H1 (cell line): ENCODE data around the gene CAMK2D. TPM values are rescaled to one million over a fixed set of nuclear protein-coding genes. Genes with fewer than 3 reads are reported as not detected.

Source experiments
- CTCF ChIA-PET: fragments of 300-600 bp; sonication (Branson Sonifier 250); formaldehyde crosslinking; loops from one replicate; lab custom pipeline; 2021; ENCODE audit not compliant: partially characterized antibody; lab: Charles Lee
- POLR2A ChIA-PET: fragments of 300-600 bp; sonication (Branson Sonifier 250); formaldehyde crosslinking; loops from one replicate; lab custom pipeline; 2021; ENCODE audit warnings: inconsistent platforms; ENCODE audit not compliant: partially characterized antibody; lab: Charles Lee
- DNase-seq, 2 experiments: peaks; one replicate each; pipeline versions ENCODE4 v3.0.0 to v3.0.0-alpha.2; 2010 to 2022; ENCODE audit warnings: low spot score in 2 of 2, low read depth in 1 of 2, mixed read lengths in 1 of 2
- FAIRE-seq: peaks from 2 replicates; lab custom pipeline; 2011; peaks lifted over from hg19 to GRCh38; lab: Jason Lieb, UNC
- H2AFZ ChIP-seq: 2 replicates; pipeline ENCODE4 v1.8.1; 2012; ENCODE audit warnings: low read length, inconsistent platforms
- H2AK5ac ChIP-seq: 2 replicates; pipeline ENCODE4 v1.6.1; 2013; ENCODE audit warnings: low read depth, low read length
- H2BK120ac ChIP-seq: replicated peaks from 2 replicates; pipeline ENCODE3; 2013; ENCODE audit warnings: low read depth, low read length, inconsistent platforms
- H2BK12ac ChIP-seq: 2 replicates; pipeline ENCODE4 v1.6.1; 2013; ENCODE audit warnings: low read depth, low read length
- H2BK15ac ChIP-seq: 2 replicates; pipeline ENCODE4 v1.6.1; 2013; ENCODE audit warnings: low read length
- H2BK20ac ChIP-seq: 2 replicates; pipeline ENCODE4 v1.6.1; 2013; ENCODE audit warnings: low read length
- H2BK5ac ChIP-seq: 2 replicates; pipeline ENCODE4 v1.6.1; 2013; ENCODE audit warnings: low read depth, low read length
- H3K14ac ChIP-seq: 2 replicates; pipeline ENCODE4 v1.6.1; 2013; ENCODE audit warnings: inconsistent platforms; ENCODE audit not compliant: insufficient read length
- H3K18ac ChIP-seq: 2 replicates; pipeline ENCODE4 v1.6.1; 2013; ENCODE audit warnings: low read length; ENCODE audit errors: extremely low read depth
- H3K23ac ChIP-seq: 2 replicates; pipeline ENCODE4 v1.6.1; 2013; ENCODE audit warnings: inconsistent platforms; ENCODE audit not compliant: insufficient read length
- H3K23me2 ChIP-seq: 2 replicates; pipeline ENCODE4 v1.6.1; 2013; ENCODE audit warnings: low read depth, low read length
- H3K27ac ChIP-seq: 2 replicates; pipeline ENCODE4 v1.6.1; 2011; ENCODE audit warnings: low read depth, low read length, inconsistent platforms
- H3K27me3 ChIP-seq, 4 experiments: replicated peaks in 1 of 4; 1 replicate in 1 of 4; 2 replicates in 3 of 4; pipeline versions ENCODE4 v1.6.1 to v1.8.1; 2011 to 2013; ENCODE audit warnings: low read length in 3 of 4, mild to moderate bottlenecking in 3 of 4, inconsistent platforms in 2 of 4, mixed read lengths in 2 of 4, moderate library complexity in 1 of 4; ENCODE audit not compliant: control insufficient read depth in 3 of 4, insufficient read depth in 3 of 4; ENCODE audit errors: extremely low read depth in 1 of 4
- H3K36me3 ChIP-seq, 4 experiments: 2 replicates each; pipeline versions ENCODE4 v1.6.1 to v1.8.1; 2011 to 2013; ENCODE audit warnings: mild to moderate bottlenecking in 4 of 4, low read length in 3 of 4, moderate library complexity in 2 of 4, control low read depth in 1 of 4, inconsistent platforms in 1 of 4; ENCODE audit not compliant: insufficient read depth in 4 of 4, control insufficient read depth in 2 of 4
- H3K4ac ChIP-seq: replicated peaks from 2 replicates; pipeline ENCODE3; 2013; ENCODE audit warnings: low read length, low read depth, mixed read lengths, inconsistent platforms; ENCODE audit not compliant: insufficient read length
- H3K4me1 ChIP-seq, 4 experiments: replicated peaks in 1 of 4; 1 replicate in 1 of 4; 2 replicates in 3 of 4; pipeline versions ENCODE4 v1.6.1 to v1.8.1; 2011 to 2013; ENCODE audit warnings: low read length in 3 of 4, inconsistent platforms in 2 of 4, mixed read lengths in 1 of 4; ENCODE audit not compliant: insufficient read depth in 4 of 4, control insufficient read depth in 3 of 4
- H3K4me2 ChIP-seq, 2 experiments: 2 replicates each; pipeline versions ENCODE4 v1.6.1 to v1.8.1; 2011 to 2013; ENCODE audit warnings: low read depth in 2 of 2, low read length in 2 of 2, control low read depth in 1 of 2, inconsistent platforms in 1 of 2, mild to moderate bottlenecking in 1 of 2; ENCODE audit not compliant: insufficient read depth in 1 of 2
- H3K4me3 ChIP-seq, 4 experiments: fragments of 200-600, 300-600 bp in 1 of 4; sonication (generic), shearing (Covaris generic), sonication (Bioruptor Twin) in 1 of 4; 2 replicates each; pipeline versions ENCODE4 v1.5.1 to v1.8.1; 2011 to 2016; ENCODE audit warnings: low read length in 4 of 4, low read depth in 3 of 4, control low read depth in 2 of 4, inconsistent platforms in 2 of 4, mild to moderate bottlenecking in 2 of 4, mixed read lengths in 1 of 4, moderate library complexity in 1 of 4; ENCODE audit not compliant: insufficient read depth in 2 of 4; ENCODE audit errors: extremely low read depth in 1 of 4
- H3K56ac ChIP-seq: replicated peaks from 2 replicates; pipeline ENCODE3; 2013; ENCODE audit warnings: low read depth, mild to moderate bottlenecking, mixed read lengths, low read length, inconsistent platforms; ENCODE audit not compliant: insufficient read length
- H3K79me1 ChIP-seq: 2 replicates; pipeline ENCODE4 v1.6.1; 2013; ENCODE audit warnings: low read depth, low read length, control low read depth
- H3K79me2 ChIP-seq, 2 experiments: 2 replicates each; pipeline versions ENCODE4 v1.6.1 to v1.8.1; 2012 to 2013; ENCODE audit warnings: low read length in 2 of 2, mild to moderate bottlenecking in 2 of 2, inconsistent platforms in 1 of 2; ENCODE audit not compliant: insufficient read depth in 2 of 2, control insufficient read depth in 1 of 2
- H3K9ac ChIP-seq, 4 experiments: replicated peaks in 1 of 4; 1 replicate in 1 of 4; 2 replicates in 3 of 4; pipeline versions ENCODE4 v1.6.1 to v1.8.1; 2011 to 2013; ENCODE audit warnings: low read depth in 3 of 4, low read length in 3 of 4, control low read depth in 2 of 4, mild to moderate bottlenecking in 2 of 4, moderate library complexity in 2 of 4, inconsistent platforms in 1 of 4; ENCODE audit errors: extremely low read depth in 1 of 4
- H3K9me3 ChIP-seq, 2 experiments: 2 replicates each; pipeline versions ENCODE4 v1.6.1 to v1.8.1; 2012 to 2013; ENCODE audit warnings: mild to moderate bottlenecking in 2 of 2, moderate library complexity in 2 of 2, control low read depth in 1 of 2, inconsistent platforms in 1 of 2, low read depth in 1 of 2, low read length in 1 of 2, mixed read lengths in 1 of 2; ENCODE audit not compliant: insufficient read depth in 2 of 2
- H4K20me1 ChIP-seq, 2 experiments: replicated peaks in 1 of 2; 2 replicates each; pipeline versions ENCODE3 to v1.8.1; 2011 to 2013; ENCODE audit warnings: inconsistent platforms in 2 of 2, low read length in 2 of 2, mild to moderate bottlenecking in 1 of 2; ENCODE audit not compliant: insufficient read depth in 2 of 2, control insufficient read depth in 1 of 2
- H4K5ac ChIP-seq: 2 replicates; pipeline ENCODE4 v1.6.1; 2013; ENCODE audit warnings: low read length, low read depth, mixed read lengths, inconsistent platforms; ENCODE audit not compliant: insufficient read length
- H4K8ac ChIP-seq: 2 replicates; pipeline ENCODE4 v1.8.0; 2013; ENCODE audit warnings: mild to moderate bottlenecking, moderate library complexity, low read length, inconsistent platforms; ENCODE audit not compliant: insufficient read depth; ENCODE audit errors: extremely low read depth
- H4K91ac ChIP-seq: replicated peaks from 2 replicates; pipeline ENCODE3; 2013; ENCODE audit warnings: low read length, mixed read lengths, inconsistent platforms; ENCODE audit not compliant: insufficient read length
- BCL11A ChIP-seq, 2 experiments: IDR thresholded peaks; one replicate each; pipeline ENCODE4 v1.6.1; 2011; ENCODE audit warnings: low read depth in 2 of 2, low read length in 2 of 2, mild to moderate bottlenecking in 2 of 2
- CEBPB ChIP-seq: IDR thresholded peaks from 2 replicates; pipeline ENCODE4 v1.6.1; 2012; ENCODE audit warnings: low read depth, low read length
- CREB1 ChIP-seq: IDR thresholded peaks from 2 replicates; pipeline ENCODE4 v1.6.1; 2012; ENCODE audit warnings: inconsistent platforms
- FOSL1 ChIP-seq: IDR thresholded peaks from 2 replicates; pipeline ENCODE4 v1.6.1; 2011; ENCODE audit warnings: mild to moderate bottlenecking, low read depth, low read length, moderate library complexity; ENCODE audit not compliant: insufficient read depth
- GTF2F1 ChIP-seq: IDR thresholded peaks from 2 replicates; pipeline ENCODE4 v1.6.1; 2012; ENCODE audit warnings: low read depth, low read length, improper control_type of control experiment, borderline replicate concordance
- MAFK ChIP-seq: IDR thresholded peaks from 2 replicates; pipeline ENCODE4 v1.6.1; 2012; ENCODE audit warnings: low read depth, mild to moderate bottlenecking, improper control_type of control experiment, low read length
- RAD21 ChIP-seq, 2 experiments: IDR thresholded peaks in 1 of 2; conservative IDR thresholded peaks in 1 of 2; 2 replicates each; pipeline ENCODE4 v1.6.1; 2011; ENCODE audit warnings: low read depth in 2 of 2, low read length in 2 of 2, improper control_type of control experiment in 1 of 2, inconsistent platforms in 1 of 2, mild to moderate bottlenecking in 1 of 2, moderate library complexity in 1 of 2
- RFX5 ChIP-seq: IDR thresholded peaks from 2 replicates; pipeline ENCODE4 v1.6.1; 2011; ENCODE audit warnings: low read depth, low read length, improper control_type of control experiment, borderline replicate concordance
- RNF2 ChIP-seq: fragments of 200-900, 300-1000 bp; sonication (generic); IDR thresholded peaks from 2 replicates; pipeline ENCODE4 v1.7.1; 2016; ENCODE audit warnings: borderline replicate concordance, low read depth, mild to moderate bottlenecking, antibody characterized with exemption, low read length; ENCODE audit not compliant: poor library complexity, severe bottlenecking; ENCODE audit errors: missing control alignments
- SAP30 ChIP-seq: fragments of 300-600 bp; sonication (generic); IDR thresholded peaks from 2 replicates; pipeline ENCODE4 v1.7.1; 2012; ENCODE audit warnings: low read length, moderate library complexity, mild to moderate bottlenecking, inconsistent platforms; ENCODE audit not compliant: insufficient read depth, insufficient replicate concordance
- SIRT6 ChIP-seq: IDR thresholded peaks from one replicate; pipeline ENCODE4 v1.7.1; 2012; ENCODE audit warnings: low read length, inconsistent platforms
- SIX5 ChIP-seq: IDR thresholded peaks from 2 replicates; pipeline ENCODE4 v1.6.1; 2011; ENCODE audit warnings: mild to moderate bottlenecking, low read depth, low read length
- TEAD4 ChIP-seq: IDR thresholded peaks from 2 replicates; pipeline ENCODE4 v1.6.1; 2012; ENCODE audit warnings: low read depth, low read length, inconsistent platforms, mixed read lengths
- WGBS, 2 experiments: shearing (Covaris generic) in 1 of 2; methylation state at CpG; one replicate each; pipeline versions ENCODE4 v1.1.6 to v1.1.7; 2013 to 2015; ENCODE audit warnings: low lambda C conversion rate in 2 of 2, mixed read lengths in 2 of 2, inconsistent platforms in 1 of 2, low coverage in 1 of 2, missing lambda C conversion rate in 1 of 2; ENCODE audit not compliant: insufficient replicate concordance in 2 of 2, insufficient coverage in 1 of 2, insufficient read length in 1 of 2; ENCODE audit errors: extremely low coverage in 1 of 2, missing lambda C conversion rate in 1 of 2; 5-methylcytosine and 5-hydroxymethylcytosine counted together
- polyA plus RNA-seq, 7 experiments: library from polyadenylated mRNA; depleted of rRNA in 3 of 7; stranded (reverse) in 5 of 7; unstranded in 2 of 7; fragments of >200 nt in 5 of 7; fragments of 200-250 nt in 2 of 7; gene quantifications; 1 replicate in 5 of 7; 2 replicates in 1 of 7; 4 replicates in 1 of 7; pipeline versions ENCODE4 v1.2.1 to v1.2.3, GENCODE V29; 2011 to 2013; ENCODE audit warnings: missing spikeins in 2 of 7, mixed read lengths in 2 of 7
- total RNA-seq: library from RNA; stranded (reverse); fragmentation: NEBNext Ultra II Directional; extraction: Animal tissue kit (Norgen Biotek cat#: 25700); gene quantifications from 2 replicates; pipeline ENCODE4 v1.2.1, GENCODE V29; 2021

Gene CAMK2D
- total and polyA plus RNA-seq, 2 of the 8 experiments (the other 6 are each of a cell fraction or from before 2014, with no cell fraction given) = 3.2 to 7.0 TPM

- FAIRE-seq = no peak
- H3K23ac ChIP-seq = no peak overlapping the region
- H3K4me2 ChIP-seq = no peak overlapping the region
- H3K56ac ChIP-seq = no peak overlapping the region
- no peak overlapping the region for H2BK20ac ChIP-seq
- no peak overlapping the region for H3K4me3 ChIP-seq
- H3K9ac ChIP-seq = no peak overlapping the region
- WGBS, 2 experiments = 92% methylated on average over 4 of the region's 4 CpGs; no CpG with 5 or more reads in 1 of the 2 experiments
- no peak overlapping the region for H3K14ac ChIP-seq
- no peak overlapping the region for H3K4ac ChIP-seq
- H3K18ac ChIP-seq = no peak overlapping the region
- H3K9me3 ChIP-seq = no peaks in the 10 kb centered on the region
- no peaks in the 10 kb centered on the region for H3K79me2 ChIP-seq
- H4K8ac ChIP-seq = no peak overlapping the region
- no peaks in the 10 kb centered on the region for H3K79me1 ChIP-seq
- no peak overlapping the region for H2AK5ac ChIP-seq
- DNase-seq = no peak
- TF ChIP-seq SAP30 (no peak), RAD21 (IDR thresholded peaks at IDR 0.05 in 1 of 2, conservative IDR thresholded peaks at IDR 0.05 in 1 of 2; ENCODE audit: low read depth in 2 of 2, low read length in 2 of 2) (no peak), FOSL1 (no peak), CREB1 (no peak), SIRT6 (no peak), SIX5 (no peak), TEAD4 (no peak), GTF2F1 (no peak), RNF2 (no peak), CEBPB (no peak), MAFK (no peak), RFX5 (no peak), BCL11A (IDR thresholded peaks at IDR 0.05; ENCODE audit: low read depth in 2 of 2, low read length in 2 of 2) (no peak)
- no peak overlapping the region for H3K27ac ChIP-seq
- no peak overlapping the region for H4K91ac ChIP-seq
- H2BK120ac ChIP-seq = no peak overlapping the region
- H2BK15ac ChIP-seq = no peak overlapping the region
- no peaks in the 10 kb centered on the region for H3K27me3 ChIP-seq
- H3K23me2 ChIP-seq = no peaks in the 10 kb centered on the region
- ChIA-PET POLR2A (no interaction called here), CTCF (no interaction called here)
- no peak overlapping the region for H4K5ac ChIP-seq
- no peak overlapping the region for H2AFZ ChIP-seq
- no peak overlapping the region for H2BK5ac ChIP-seq
- H2BK12ac ChIP-seq = no peak overlapping the region
- no peaks in the 10 kb centered on the region for H4K20me1 ChIP-seq
- peaks cover 4 to 14% (median 7%) of the 10 kb centered on the region in 4 experiments; a peak in 4 of 7 replicates for H3K4me1 ChIP-seq
- no peaks in the 10 kb centered on the region; a peak in 1 of 8 replicates for H3K36me3 ChIP-seq
Measured at GRCh38 chr4:113643505-113643904, 118.0 kb downstream of the CAMK2D start.
